Endothelial cell of umbilical vein (primary cell): ENCODE results near the gene ARHGEF38. TPM values are rescaled to one million over a fixed set of nuclear protein-coding genes. Genes with fewer than 3 reads are reported as not detected.

ENCODE experiments used
- BruUV-seq: library from RNA; stranded (reverse); fragments of 400-500 nt; replicated peaks from 2 replicates; lab custom pipeline; 2021; lab: Mats Ljungman, UMichigan
- CTCF ChIA-PET: fragments of 300-600, 350-600 bp; sonication (Branson Sonifier 250); formaldehyde crosslinking; loops from one replicate; lab custom pipeline; 2021; ENCODE audit warnings: antibody characterized with exemption, inconsistent platforms; lab: Charles Lee
- POLR2A ChIA-PET: fragments of 300-600, 350-600 bp; sonication (Branson Sonifier 250); formaldehyde crosslinking; loops from one replicate; lab custom pipeline; 2021; ENCODE audit warnings: antibody characterized with exemption, inconsistent platforms; lab: Charles Lee
- DNase-seq: peaks from one replicate; pipeline ENCODE4 v3.0.0-alpha.2; 2011; ENCODE audit warnings: low read depth, low spot score
- FAIRE-seq: peaks from 2 replicates; lab custom pipeline; 2011; peaks lifted over from hg19 to GRCh38; lab: Jason Lieb, UNC
- H2AFZ ChIP-seq: 2 replicates; pipeline ENCODE4 v1.6.0; 2012; ENCODE audit warnings: low read depth, low read length, control low read depth, inconsistent platforms
- H3K27ac ChIP-seq: 2 replicates; pipeline ENCODE4 v1.5.1; 2011; ENCODE audit warnings: low read depth, mild to moderate bottlenecking, control low read depth, low read length, moderate library complexity; ENCODE audit not compliant: insufficient read depth
- H3K27me3 ChIP-seq, 2 experiments: 2 replicates each; pipeline versions ENCODE4 v1.6.0 to v1.6.1; 2011; ENCODE audit warnings: low read length in 2 of 2, mixed read lengths in 1 of 2; ENCODE audit not compliant: control insufficient read depth in 2 of 2, insufficient read depth in 2 of 2
- H3K36me3 ChIP-seq, 2 experiments: 2 replicates in 1 of 2; 3 replicates in 1 of 2; pipeline ENCODE4 v1.5.1; 2011; ENCODE audit warnings: low read length in 2 of 2, mild to moderate bottlenecking in 1 of 2, moderate library complexity in 1 of 2; ENCODE audit not compliant: control insufficient read depth in 2 of 2, insufficient read depth in 2 of 2; ENCODE audit errors: extremely low read depth in 1 of 2
- H3K4me1 ChIP-seq: 3 replicates; pipeline ENCODE4 v1.5.1; 2011; ENCODE audit warnings: mild to moderate bottlenecking, low read length; ENCODE audit not compliant: control insufficient read depth, insufficient read depth; ENCODE audit errors: extremely low read depth
- H3K4me2 ChIP-seq: 2 replicates; pipeline ENCODE4 v1.6.1; 2011; ENCODE audit warnings: low read length, control low read depth, mixed read lengths; ENCODE audit not compliant: insufficient read depth
- H3K4me3 ChIP-seq, 3 experiments: fragments of 200-600 bp in 1 of 3; sonication (generic), shearing (Covaris generic) in 1 of 3; replicated peaks in 1 of 3; 2 replicates each; pipeline ENCODE4 v1.5.1; 2011 to 2016; ENCODE audit warnings: control low read depth in 3 of 3, low read length in 3 of 3, mild to moderate bottlenecking in 2 of 3, inconsistent platforms in 1 of 3, low read depth in 1 of 3, moderate library complexity in 1 of 3; ENCODE audit not compliant: insufficient read depth in 1 of 3
- H3K79me2 ChIP-seq: 2 replicates; pipeline ENCODE4 v1.6.0; 2012; ENCODE audit warnings: low read length, inconsistent platforms; ENCODE audit not compliant: control insufficient read depth, insufficient read depth
- H3K9ac ChIP-seq: replicated peaks from 2 replicates; pipeline ENCODE3; 2011; ENCODE audit warnings: low read length, control low read depth; ENCODE audit not compliant: insufficient read depth; ENCODE audit errors: extremely low read depth
- H3K9me1 ChIP-seq: replicated peaks from 3 replicates; pipeline ENCODE4 v1.6.0; 2011; ENCODE audit warnings: mild to moderate bottlenecking, low read length; ENCODE audit not compliant: control insufficient read depth, insufficient read depth; ENCODE audit errors: extremely low read depth
- H3K9me3 ChIP-seq: replicated peaks from 2 replicates; pipeline ENCODE4 v1.5.1; 2012; ENCODE audit warnings: low read length, inconsistent platforms; ENCODE audit not compliant: control insufficient read depth, insufficient read depth
- H4K20me1 ChIP-seq: replicated peaks from 2 replicates; pipeline ENCODE3; 2011; ENCODE audit warnings: mild to moderate bottlenecking, low read length; ENCODE audit not compliant: control insufficient read depth, insufficient read depth; ENCODE audit errors: extremely low read depth
- CTCF ChIP-seq, 2 donors: IDR thresholded peaks; 1 replicate in 1 of 2; 2 replicates in 1 of 2; pipeline ENCODE4 v1.5.1; 2011; ENCODE audit warnings: low read length in 2 of 2, mild to moderate bottlenecking in 2 of 2, moderate library complexity in 2 of 2, control low read depth in 1 of 2, inconsistent platforms in 1 of 2, low read depth in 1 of 2; ENCODE audit not compliant: insufficient read depth in 1 of 2; ENCODE audit errors: extremely low read depth in 1 of 2
- EZH2 ChIP-seq: IDR thresholded peaks from 2 replicates; pipeline ENCODE4 v1.6.1; 2012; ENCODE audit warnings: borderline replicate concordance, low read depth, mild to moderate bottlenecking, moderate library complexity, low read length, inconsistent platforms; ENCODE audit not compliant: severe bottlenecking
- FOS ChIP-seq: IDR thresholded peaks from 2 replicates; pipeline ENCODE4 v1.6.1; 2011; ENCODE audit warnings: mild to moderate bottlenecking, low read length, moderate library complexity, borderline replicate concordance; ENCODE audit not compliant: insufficient read depth
- GATA2 ChIP-seq: IDR thresholded peaks from 2 replicates; pipeline ENCODE4 v1.7.0; 2011; ENCODE audit warnings: low read depth, mild to moderate bottlenecking, moderate library complexity, mixed read lengths, low read length; ENCODE audit not compliant: insufficient read length, insufficient read depth
- JUN ChIP-seq: IDR thresholded peaks from 2 replicates; pipeline ENCODE4 v1.6.1; 2011; ENCODE audit warnings: borderline replicate concordance, low read depth; ENCODE audit not compliant: insufficient read length, insufficient read depth
- MAX ChIP-seq: IDR thresholded peaks from 2 replicates; pipeline ENCODE4 v1.6.1; 2011; ENCODE audit not compliant: insufficient read depth, insufficient read length
- MYC ChIP-seq: IDR thresholded peaks from one replicate; pipeline ENCODE4 v1.6.1; 2011; ENCODE audit warnings: mild to moderate bottlenecking, low read depth, low read length
- POLR2A ChIP-seq: IDR thresholded peaks from 2 replicates; pipeline ENCODE4 v1.6.1; 2012; ENCODE audit warnings: low read depth, mild to moderate bottlenecking, control low read depth, low read length
- POLR2AphosphoS5 ChIP-seq: IDR thresholded peaks from 2 replicates; pipeline ENCODE4 v1.6.1; 2012; ENCODE audit warnings: low read depth, mild to moderate bottlenecking, control low read depth, low read length, moderate library complexity; ENCODE audit not compliant: insufficient read depth
- dilution Hi-C: fragments of 300-500 bp; cut with MboI; formaldehyde crosslinking; loops from one replicate; pipeline ENCODE4 v1.15.0; 2019; ENCODE audit warnings: low sequenced_read_pairs; ENCODE audit not compliant: extremely low pct_ligation_motif_present
- intact Hi-C: fragments of 100-400 bp; cut with micrococcal nuclease; formaldehyde crosslinking; loops from one replicate; pipeline ENCODE4 v1.10.0; 2022
- polyA plus RNA-seq, 4 experiments: library from polyadenylated mRNA; depleted of rRNA in 3 of 4; stranded (reverse) in 3 of 4; unstranded in 1 of 4; fragments of >200 nt; gene quantifications; 2 replicates each; pipeline versions ENCODE4 v1.2.1 to v1.2.3, GENCODE V29; 2011 to 2012; ENCODE audit warnings: missing spikeins in 1 of 4
- total RNA-seq: library from RNA; stranded (reverse); gene quantifications from 2 replicates; pipeline ENCODE4 v1.2.3, GENCODE V29; 2021

The ARHGEF38 gene
- total and polyA plus RNA-seq, 2 donors (not counting 3 experiments of a cell fraction or from before 2014, with no cell fraction given), result not detected

- Histone ChIP-seq H2AFZ (no peak overlapping the region), H3K4me2 (no peak overlapping the region), H3K9ac (no peak overlapping the region), H3K27ac (no peak overlapping the region), H3K27me3 (peaks cover 0 to 2% of the 10 kb centered on the region in 2 experiments), H3K4me3 (no peak overlapping the region), H3K9me1 (no peaks in the 10 kb centered on the region), H3K4me1 (no peaks in the 10 kb centered on the region), H3K36me3 (no peaks in the 10 kb centered on the region), H4K20me1 (no peaks in the 10 kb centered on the region), H3K9me3 (no peaks in the 10 kb centered on the region), H3K79me2 (no peaks in the 10 kb centered on the region)
- FAIRE-seq (no peak), DNase-seq (no peak)
- intact Hi-C loops, result no loop called here
- ChIA-PET CTCF (no interaction called here), POLR2A (no interaction called here)
- TF ChIP-seq POLR2AphosphoS5, result no peak
- no peak for TF ChIP-seq EZH2
- TF ChIP-seq CTCF (IDR thresholded peaks at IDR 0.05; ENCODE audit: extremely low read depth in 1 of 2, insufficient read depth in 1 of 2, low read depth in 1 of 2, low read length in 2 of 2), result no peak
- TF ChIP-seq POLR2A, result no peak
- no peak for TF ChIP-seq FOS
- TF ChIP-seq GATA2, result no peak
- no peak for TF ChIP-seq MYC
- no peak for TF ChIP-seq MAX
- no peak for TF ChIP-seq JUN
- dilution Hi-C loops, result no loop called here
- no TSS peak for BruUV-seq
Measured at GRCh38 chr4:105671301-105671700, 118.9 kb downstream of the ARHGEF38 start.
